Measurements from ENCODE around the gene SACM1L. TPM values are rescaled to one million over a fixed set of nuclear protein-coding genes. Genes with fewer than 3 reads are reported as not detected.

Gene SACM1L
- total and polyA plus RNA-seq, 2 of the 8 experiments (the other 6 are each of a cell fraction or from before 2014, with no cell fraction given), result 20.1 to 61.0 TPM

GRCh38 chr3:45670991-45671390, 18.2 kb upstream of the SACM1L start:
- WGBS, 2 experiments (ENCODE audit: extremely low coverage in 1 of 2, insufficient coverage in 1 of 2, insufficient read length in 1 of 2, insufficient replicate concordance in 2 of 2, low coverage in 1 of 2, low lambda C conversion rate in 2 of 2, missing lambda C conversion rate in 1 of 2), result 96% methylated on average over 2 of the region's 2 CpGs; no CpG with 5 or more reads in 1 of the 2 experiments
- Histone ChIP-seq H3K9ac (replicated peaks in 1 of 4; ENCODE audit: extremely low read depth in 1 of 4, low read depth in 3 of 4, low read length in 3 of 4) (no peak overlapping the region), H2BK15ac (ENCODE audit: low read length) (no peak overlapping the region), H3K9me3 (ENCODE audit: insufficient read depth in 2 of 2, low read depth in 1 of 2, low read length in 1 of 2) (no peaks in the 10 kb centered on the region), H3K23me2 (ENCODE audit: low read depth, low read length) (no peaks in the 10 kb centered on the region), H3K27ac (ENCODE audit: low read depth, low read length) (no peak overlapping the region), H2BK20ac (ENCODE audit: low read length) (no peak overlapping the region), H3K14ac (ENCODE audit: insufficient read length) (no peak overlapping the region), H3K79me1 (ENCODE audit: low read depth, low read length) (no peaks in the 10 kb centered on the region), H3K27me3 (replicated peaks in 1 of 4; ENCODE audit: control insufficient read depth in 3 of 4, extremely low read depth in 1 of 4, insufficient read depth in 3 of 4, low read length in 3 of 4) (no peaks in the 10 kb centered on the region), H3K79me2 (ENCODE audit: control insufficient read depth in 1 of 2, insufficient read depth in 2 of 2, low read length in 2 of 2) (no peaks in the 10 kb centered on the region), H3K4me1 (replicated peaks in 1 of 4; ENCODE audit: control insufficient read depth in 3 of 4, insufficient read depth in 4 of 4, low read length in 3 of 4) (peaks cover 0 to 10% (median 3%) of the 10 kb centered on the region in 4 experiments; a peak in 4 of 7 replicates), H2BK5ac (ENCODE audit: low read depth, low read length) (no peak overlapping the region), H3K18ac (ENCODE audit: extremely low read depth, low read length) (no peak overlapping the region), H4K5ac (ENCODE audit: insufficient read length, low read depth, low read length) (no peak overlapping the region), H4K20me1 (replicated peaks in 1 of 2; ENCODE audit: control insufficient read depth in 1 of 2, insufficient read depth in 2 of 2, low read length in 2 of 2) (no peaks in the 10 kb centered on the region), H3K56ac (replicated peaks; ENCODE audit: insufficient read length, low read depth, low read length) (no peak overlapping the region), H3K4ac (replicated peaks; ENCODE audit: insufficient read length, low read depth, low read length) (no peak overlapping the region), H3K4me3 (ENCODE audit: extremely low read depth in 1 of 4, insufficient read depth in 2 of 4, low read depth in 3 of 4, low read length in 4 of 4) (no peak overlapping the region), H4K8ac (ENCODE audit: extremely low read depth, insufficient read depth, low read length) (no peak overlapping the region), H2BK120ac (replicated peaks; ENCODE audit: low read depth, low read length) (no peak overlapping the region), H3K36me3 (ENCODE audit: control insufficient read depth in 2 of 4, insufficient read depth in 4 of 4, low read length in 3 of 4) (peaks cover 5 to 17% (median 11%) of the 10 kb centered on the region in 4 experiments; a peak in 6 of 8 replicates), H2BK12ac (ENCODE audit: low read depth, low read length) (no peak overlapping the region), H2AFZ (ENCODE audit: low read length) (no peak overlapping the region), H2AK5ac (ENCODE audit: low read depth, low read length) (no peak overlapping the region), H4K91ac (replicated peaks; ENCODE audit: insufficient read length, low read length) (no peak overlapping the region), H3K4me2 (ENCODE audit: insufficient read depth in 1 of 2, low read depth in 2 of 2, low read length in 2 of 2) (no peak overlapping the region), H3K23ac (ENCODE audit: insufficient read length) (no peak overlapping the region)
- FAIRE-seq (no peak), DNase-seq (ENCODE audit: low read depth in 1 of 2, low spot score in 2 of 2) (no peak)
- ChIA-PET POLR2A (ENCODE audit: partially characterized antibody) (interaction anchor here (1.2 kb wide), 1 partner anchor 13 kb away, joined by 3 read pairs; no protein-coding TSS in a partner anchor), CTCF (ENCODE audit: partially characterized antibody) (interaction anchor here (0.6 to 2.3 kb wide), 5 partner anchors 11 to 634 kb away, joined by 3 to 12 read pairs (median 5); no protein-coding TSS in a partner anchor)
- TF ChIP-seq TCF12 (IDR thresholded peaks at IDR 0.05; ENCODE audit: low read depth, low read length), result no peak
- peak in 1 of 2 experiments; percentile 9; a peak in 1 of 4 replicates for TF ChIP-seq RAD21 (IDR thresholded peaks at IDR 0.05 in 1 of 2, conservative IDR thresholded peaks at IDR 0.05 in 1 of 2; ENCODE audit: low read depth in 2 of 2, low read length in 2 of 2)

Measured in H1 (cell line).